ENCODE measurements around the gene MRLN. TPM values are rescaled to one million over a fixed set of nuclear protein-coding genes. Genes with fewer than 3 reads are reported as not detected.

MRLN gene
- total and polyA plus RNA-seq, 2 of the 8 experiments (the other 6 are each of a cell fraction or from before 2014, with no cell fraction given) = 0.21 TPM; not detected in 1

DNA sequence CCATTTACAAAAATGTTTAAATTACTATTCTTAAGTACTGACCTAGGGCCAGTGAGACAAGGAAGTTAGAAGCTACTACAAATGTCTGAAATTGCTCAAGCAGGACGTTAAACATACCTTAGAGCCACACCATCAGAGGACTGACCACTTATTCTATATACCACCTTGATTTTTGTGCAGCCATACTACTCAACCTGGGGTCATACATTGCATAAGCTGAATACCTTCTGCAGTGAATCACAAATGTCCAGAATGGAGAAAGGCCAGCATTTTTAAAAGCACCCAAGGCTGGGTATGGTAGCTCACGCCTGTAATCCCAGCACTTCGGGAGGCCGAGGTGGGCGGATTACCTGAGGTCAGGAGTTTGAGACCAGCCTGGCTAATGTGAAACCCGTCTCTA is 21.2 kb upstream of the MRLN start (continued):
- TF ChIP-seq CHD7 (IDR thresholded peaks at IDR 0.05; ENCODE audit: insufficient replicate concordance, low read length) = no peak
- TF ChIP-seq, protein P1, sequence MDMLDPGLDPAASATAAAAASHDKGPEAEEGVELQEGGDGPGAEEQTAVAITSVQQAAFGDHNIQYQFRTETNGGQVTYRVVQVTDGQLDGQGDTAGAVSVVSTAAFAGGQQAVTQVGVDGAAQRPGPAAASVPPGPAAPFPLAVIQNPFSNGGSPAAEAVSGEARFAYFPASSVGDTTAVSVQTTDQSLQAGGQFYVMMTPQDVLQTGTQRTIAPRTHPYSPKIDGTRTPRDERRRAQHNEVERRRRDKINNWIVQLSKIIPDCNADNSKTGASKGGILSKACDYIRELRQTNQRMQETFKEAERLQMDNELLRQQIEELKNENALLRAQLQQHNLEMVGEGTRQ (IDR thresholded peaks at IDR 0.05; ENCODE audit: low read length) = no peak

Measured in H1 (cell line).